ENCODE data around the gene IL25.
"Not testable (repeated sequence)": the region's sequence is repeated elsewhere in the genome, so short reads cannot be mapped to it uniquely, and the experiment has no call there.

IL25 gene

DNA sequence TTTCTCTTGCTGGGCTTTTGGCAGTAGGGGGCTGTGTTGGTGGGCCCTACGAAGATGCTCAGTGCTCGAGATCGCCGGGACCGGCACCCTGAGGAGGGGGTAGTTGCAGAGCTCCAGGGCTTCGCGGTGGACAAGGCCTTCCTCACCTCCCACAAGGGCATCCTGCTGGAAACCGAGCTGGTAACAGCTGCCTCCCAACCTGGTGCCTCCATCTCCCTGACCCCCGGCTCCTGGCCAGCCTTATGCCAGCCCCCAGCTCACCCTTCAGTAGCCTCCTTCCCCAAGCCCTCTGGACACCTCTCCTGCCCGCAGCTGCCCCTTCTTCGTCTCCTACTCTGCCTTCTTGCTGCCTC lies 4.6 kb downstream of the IL25 start:
- no peak for DNase-seq

DNA sequence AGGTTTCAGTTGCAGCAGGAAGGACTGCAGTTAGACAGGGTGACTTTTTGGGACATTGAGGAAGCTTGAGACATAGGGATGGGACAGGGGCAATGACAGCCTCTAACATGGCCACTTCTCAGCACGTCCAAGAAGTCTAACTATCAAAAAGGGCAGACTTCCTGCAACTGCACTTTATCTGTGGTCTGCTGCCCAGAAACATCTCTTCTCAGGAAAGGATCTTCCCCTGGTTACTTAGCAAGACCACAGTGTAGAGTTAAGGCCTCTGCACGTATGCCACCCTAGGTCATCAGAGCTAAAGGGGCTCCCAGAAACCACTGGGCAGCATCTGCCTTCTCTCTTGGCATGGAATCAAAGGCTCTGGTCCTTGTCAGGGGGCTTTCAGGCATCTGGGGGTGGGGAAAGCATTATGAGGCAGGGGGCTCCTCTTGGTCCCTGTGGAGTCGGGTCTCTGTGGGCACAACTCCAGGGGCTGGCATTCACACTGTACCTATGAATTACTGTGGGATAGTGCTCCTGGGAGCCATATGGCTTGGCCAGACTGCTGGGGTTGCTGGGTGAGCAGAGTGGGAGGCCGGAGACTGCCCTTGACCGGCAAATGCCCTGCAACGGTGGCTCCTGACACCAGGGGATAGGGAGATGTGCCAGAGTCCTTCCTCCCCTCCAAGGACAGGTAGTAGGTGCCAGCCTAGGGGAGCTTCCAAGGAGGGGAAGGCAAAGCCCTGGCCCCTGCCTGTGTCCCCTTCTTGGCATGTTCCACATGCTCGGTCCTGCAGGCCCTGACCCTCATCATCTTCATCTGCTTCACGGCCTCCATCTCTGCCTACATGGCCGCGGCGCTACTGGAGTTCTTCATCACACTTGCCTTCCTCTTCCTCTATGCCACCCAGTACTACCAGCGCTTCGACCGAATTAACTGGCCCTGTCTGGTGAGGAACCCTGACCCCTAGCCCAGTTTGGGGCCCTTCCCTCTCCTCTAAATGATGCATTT lies 5.3 kb downstream of the IL25 start:
- no peak for DNase-seq

DNA sequence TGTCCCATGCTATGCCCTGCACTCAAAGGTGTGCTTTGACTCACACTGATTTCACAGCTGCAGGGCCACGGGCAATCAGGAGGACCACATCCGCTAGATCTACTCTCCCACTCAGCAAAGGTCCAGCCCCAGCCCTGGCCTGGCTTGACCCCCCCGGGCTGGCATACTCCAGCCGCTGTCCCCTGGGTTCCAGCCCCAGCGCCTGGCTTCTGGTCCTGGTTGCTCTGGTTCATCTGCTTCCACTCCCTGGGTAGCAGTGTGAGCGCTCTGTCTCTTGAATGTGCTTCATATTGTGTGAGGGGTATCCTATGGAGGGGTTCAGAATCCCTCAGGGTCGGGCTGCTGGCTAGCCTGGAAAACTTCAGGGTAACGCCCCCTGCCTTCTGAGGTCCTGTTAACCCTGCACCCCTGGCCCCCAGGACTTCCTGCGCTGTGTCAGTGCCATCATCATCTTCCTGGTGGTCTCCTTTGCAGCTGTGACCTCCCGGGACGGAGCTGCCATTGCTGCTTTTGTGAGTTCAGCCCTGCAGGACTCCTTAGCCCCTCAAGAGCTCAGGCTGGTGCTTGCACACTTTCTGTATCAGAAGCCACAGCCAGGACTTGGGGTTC lies 6.1 kb downstream of the IL25 start:
- DNase-seq: no peak

DNA sequence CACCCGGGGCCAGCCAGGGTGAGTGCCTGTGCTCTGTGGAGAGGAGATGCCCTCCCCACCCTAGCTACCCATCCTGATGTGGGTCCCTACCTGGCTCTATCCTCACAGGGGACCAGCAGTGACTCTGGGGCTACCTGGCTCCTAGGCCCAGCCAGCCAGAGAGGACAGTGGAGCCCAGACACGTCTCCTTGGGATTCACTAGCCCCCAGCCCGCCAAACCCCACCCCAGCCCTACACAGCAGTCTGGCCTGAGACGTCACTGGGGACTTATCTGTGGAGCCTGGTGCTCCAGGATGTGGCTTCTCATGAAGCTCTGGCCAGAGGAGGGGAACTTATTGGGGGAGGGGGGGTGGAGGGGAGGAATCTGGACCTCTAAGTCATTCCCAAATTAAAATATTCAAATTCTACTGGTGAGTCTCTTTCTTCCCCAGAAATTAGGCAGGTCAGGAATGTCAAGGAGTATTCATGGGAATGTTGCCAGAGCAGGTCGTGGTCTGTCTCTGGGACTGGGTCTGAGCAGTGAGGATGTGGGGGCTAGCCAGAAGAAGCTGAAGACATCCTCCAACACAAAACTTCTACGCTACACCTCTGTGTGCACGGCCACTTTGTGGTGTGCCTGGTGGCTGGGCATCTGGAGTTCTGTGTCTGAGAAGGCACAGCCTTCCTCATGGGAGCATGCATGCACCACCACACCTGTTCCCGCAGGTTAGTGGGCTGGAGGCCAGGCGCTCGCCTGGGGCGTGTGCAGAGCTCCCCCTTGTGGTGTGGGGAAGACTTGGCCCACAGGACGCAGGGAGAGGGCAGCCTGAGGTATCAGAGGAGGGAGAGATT lies 7.0 kb downstream of the IL25 start:
- peak; percentile 53 to 79 (median 64) for DNase-seq

DNA sequence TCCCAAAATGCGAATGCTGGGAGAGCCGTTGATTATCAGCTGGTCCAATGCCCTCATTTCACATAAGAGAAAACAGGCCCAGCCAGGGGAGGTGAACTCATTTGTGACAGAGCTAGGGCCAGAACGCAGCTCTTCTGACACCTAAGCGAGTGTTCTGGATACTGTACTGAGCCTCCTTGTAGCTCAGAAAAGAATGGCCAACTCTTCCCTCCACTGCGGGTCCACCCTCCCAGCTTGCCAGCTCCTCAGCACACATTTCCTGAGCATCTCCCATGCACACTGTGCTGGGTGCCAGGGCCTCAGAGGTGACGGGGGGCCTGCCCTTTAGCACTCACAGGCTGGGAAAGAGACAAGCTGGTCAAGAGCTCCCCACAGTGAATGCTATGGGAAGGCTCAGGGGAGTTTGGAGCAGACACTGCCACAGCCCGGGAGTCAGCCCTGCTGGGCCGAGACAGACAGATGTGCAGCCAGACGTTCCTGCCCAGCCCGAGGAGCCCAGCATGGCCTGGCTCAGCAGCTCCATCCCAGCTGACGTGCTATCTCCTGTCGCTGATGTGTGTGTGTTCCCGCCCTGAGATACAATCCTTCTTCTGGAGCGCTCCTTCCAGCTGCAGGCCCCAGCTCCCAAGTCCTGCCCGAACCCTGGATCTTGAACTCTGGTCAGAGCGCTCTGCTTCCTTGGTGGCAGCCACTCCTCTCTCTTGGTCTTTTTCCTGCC lies 7.7 kb downstream of the IL25 start:
- no peak for DNase-seq

DNA sequence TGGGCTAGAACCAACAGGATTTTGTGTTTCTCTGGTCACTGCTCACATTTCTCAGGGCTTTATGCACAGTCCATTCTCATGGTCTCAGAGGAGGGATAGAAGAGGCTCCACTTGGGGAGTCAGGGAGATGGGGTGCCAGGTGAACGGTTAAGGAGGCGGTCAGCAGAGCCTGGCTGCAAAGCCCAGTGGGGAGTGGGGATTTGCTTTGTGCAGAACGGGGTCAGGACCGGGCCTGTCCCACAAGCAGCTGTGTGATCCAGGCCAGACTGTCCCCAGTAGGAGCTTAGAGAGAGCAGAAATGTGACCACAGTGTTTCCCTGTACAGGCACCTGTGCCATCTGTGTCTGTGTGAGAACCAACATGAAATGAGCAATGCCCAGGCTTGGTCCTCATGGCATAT lies 8.4 kb downstream of the IL25 start:
- no peak for DNase-seq

DNA sequence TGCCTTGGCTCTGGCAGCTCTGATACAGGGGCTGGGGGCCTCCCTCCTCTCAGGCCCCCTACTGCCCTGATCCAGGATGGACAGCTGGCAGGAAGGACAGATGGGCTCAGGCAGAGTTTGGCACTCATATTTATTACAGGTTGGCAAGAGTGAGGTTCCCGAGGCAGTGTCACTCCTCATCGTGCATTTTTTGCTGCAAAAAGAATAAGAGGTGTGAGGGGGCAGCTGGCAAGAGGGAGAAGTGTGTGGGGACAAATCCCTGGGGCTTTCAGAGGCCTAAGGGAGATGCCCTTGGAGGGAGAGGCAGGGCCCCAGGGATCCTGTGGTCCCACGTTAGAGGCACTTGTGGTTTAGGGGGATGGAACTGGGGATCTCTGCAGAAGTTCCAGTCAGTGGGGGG lies 9.3 kb downstream of the IL25 start:
- no peak for DNase-seq

DNA sequence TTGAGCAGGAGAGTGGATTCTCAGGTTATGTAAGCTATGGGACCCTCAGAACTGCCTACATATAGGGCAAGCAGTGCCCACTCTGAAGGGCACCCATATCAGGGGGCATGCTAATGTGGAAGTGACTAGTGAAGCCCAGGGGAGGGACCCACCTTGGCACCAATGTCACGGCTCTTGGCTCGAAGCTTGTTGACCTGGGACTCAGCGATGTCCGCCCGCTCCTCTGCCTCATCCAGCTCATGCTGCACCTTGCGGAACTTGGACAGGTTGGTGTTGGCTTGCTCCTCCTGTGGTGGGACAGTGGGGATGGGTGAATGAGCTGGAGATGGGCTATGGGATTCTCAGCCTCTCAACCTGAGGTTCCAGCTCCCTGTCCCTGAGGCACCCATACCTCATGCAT lies 9.7 kb downstream of the IL25 start:
- DNase-seq: no peak

DNA sequence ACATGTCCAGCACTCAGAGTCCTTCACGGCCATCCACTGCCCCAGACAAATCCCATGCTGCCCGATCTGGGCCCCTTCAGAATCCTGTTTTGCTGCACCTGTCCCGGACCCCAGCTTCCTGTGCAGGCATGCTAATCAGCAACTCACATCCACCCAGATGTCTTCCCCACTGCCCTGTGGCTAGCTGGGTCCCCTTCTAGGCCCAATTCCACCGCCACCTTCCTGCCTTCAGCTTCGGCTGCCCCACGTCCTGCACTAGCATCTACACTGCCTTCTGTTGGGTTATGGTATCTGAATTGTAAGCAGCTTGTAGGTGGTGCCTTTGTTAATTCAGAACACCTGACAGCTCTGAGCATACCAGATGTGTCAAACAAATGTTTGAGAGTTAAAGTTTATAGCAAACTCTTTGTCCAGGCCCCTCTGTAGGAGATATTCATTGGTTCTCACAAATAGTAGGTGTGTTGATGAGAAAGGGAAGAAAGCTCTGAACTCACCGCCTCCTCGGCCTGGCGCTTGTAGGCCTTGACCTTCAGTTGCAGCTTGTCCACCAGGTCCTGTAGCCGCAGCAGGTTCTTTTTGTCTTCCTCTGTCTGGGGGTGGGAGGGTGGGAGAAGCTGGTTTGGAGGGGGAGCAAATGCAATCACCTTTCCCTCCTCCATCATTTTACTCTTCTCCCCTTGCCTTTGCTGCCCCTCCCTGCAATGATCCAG lies 10.3 kb downstream of the IL25 start:
- DNase-seq: no peak

DNA sequence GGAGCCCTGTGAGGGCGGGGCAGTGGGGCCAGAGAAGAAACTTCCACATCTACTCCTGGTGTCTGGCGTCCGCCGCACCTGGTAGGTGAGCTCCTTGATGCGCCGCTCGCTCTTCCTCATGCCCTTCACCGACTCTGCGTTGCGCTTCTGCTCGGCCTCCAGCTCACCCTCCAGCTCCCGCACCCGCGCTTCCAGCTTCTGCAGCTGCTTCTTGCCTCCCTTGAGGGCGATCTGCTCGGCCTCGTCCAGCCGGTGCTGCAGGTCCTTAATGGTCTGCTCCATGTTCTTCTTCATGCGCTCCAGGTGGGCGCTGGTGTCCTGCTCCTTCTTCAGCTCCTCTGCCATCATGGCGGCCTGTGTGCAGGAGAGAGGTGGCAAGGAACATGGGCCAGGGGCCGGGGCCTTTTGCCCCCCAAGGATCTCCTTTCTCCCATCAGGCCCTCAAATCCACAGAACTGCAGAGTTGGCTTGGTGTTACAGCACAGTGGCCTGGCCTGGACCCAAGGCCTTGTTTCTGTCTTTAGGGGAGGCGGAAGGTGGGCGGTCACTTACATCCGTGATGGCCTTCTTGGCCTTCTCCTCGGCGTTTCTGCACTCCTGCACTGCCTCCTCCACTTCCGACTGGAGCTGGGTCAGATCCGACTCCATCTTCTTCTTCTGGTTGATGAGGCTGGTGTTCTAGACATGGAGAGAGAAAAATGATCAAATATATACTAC lies 11.9 kb downstream of the IL25 start:
- DNase-seq: no peak

DNA sequence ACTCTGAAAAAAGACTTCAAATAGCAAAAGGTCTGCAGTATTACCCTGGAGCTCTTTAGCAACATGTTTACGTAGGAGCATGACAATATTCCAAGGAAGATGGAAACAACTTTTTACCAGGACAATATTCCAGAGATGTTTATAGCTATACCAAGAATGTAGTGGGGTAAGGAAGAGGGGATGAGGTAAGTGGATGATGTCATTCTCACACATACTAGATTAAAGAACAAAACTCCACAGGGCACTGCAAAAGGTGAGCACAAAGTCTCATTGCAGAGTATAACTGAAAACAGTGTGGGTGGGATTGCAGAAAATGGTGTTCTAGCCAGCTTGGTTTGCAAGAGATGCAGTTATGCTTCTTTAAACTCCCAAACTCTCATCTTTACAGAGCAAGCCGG lies 12.6 kb downstream of the IL25 start:
- no peak for DNase-seq

DNA sequence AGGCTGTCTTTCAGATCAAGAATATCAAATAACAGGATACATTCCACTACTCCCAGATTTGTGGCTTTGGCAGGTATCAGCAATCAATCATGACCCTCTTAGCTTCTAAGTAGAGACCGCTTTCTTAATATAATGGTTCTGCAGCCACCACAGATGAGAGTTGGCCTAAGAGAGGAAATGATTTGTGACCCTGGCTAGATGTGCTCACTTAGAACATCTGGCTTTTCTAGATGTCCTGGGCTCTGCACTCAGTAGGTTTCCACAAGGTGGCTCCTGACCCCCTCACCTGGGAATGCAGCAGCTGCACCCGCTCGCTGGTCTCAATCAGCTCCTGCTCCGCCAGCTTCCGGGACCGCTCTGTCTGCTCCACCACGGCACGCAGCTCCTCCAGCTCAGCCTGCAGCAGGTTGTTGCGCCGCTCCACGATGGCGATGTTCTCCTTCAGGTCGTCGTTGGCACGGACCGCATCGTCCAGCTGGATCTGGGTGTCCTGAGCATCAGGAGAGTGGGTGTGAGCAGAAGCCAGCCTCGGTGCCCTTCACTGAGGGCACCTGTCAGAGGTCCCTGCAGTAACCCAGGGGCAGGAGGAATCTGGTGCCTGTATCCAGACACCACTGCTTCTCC lies 13.1 kb downstream of the IL25 start:
- no peak for DNase-seq

DNA sequence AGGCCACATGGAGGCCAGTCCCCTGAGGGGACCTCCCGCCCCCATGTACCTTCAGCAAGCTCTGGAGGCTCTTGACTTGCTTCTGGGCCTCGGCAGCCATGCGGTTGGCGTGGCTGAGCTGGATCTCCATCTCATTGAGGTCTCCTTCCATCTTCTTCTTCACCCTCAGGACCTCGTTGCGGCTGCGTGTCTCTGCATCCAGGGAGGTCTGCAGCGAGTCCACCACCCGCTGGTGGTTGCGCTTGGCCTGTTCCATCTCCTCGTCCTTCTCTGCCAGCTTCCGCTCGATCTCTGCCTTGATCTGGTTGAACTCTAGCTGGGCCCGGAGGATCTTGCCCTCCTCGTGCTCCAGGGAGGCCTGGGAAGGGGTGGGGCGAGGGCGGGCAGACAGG lies 13.7 kb downstream of the IL25 start:
- DNase-seq: not testable (repeated sequence)

DNA sequence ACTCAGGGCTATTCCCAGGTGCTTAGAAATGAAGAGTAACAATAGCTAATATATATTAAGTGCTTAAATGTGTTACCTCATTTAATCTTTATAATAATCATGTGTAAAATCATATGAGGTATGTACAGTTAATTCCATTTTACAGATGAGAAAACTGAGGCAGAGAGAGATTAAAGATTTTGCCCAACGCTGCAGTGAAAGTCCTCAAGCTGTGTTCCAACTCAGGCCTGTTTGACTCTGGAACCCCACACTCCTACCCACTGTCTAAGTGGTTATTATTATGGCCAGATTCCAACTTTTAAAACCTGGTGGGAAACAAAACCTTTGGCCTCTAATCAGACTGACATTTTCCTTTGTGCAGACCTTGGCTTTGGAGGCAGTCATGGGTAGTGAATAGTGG lies 14.4 kb downstream of the IL25 start:
- no peak for DNase-seq

DNA sequence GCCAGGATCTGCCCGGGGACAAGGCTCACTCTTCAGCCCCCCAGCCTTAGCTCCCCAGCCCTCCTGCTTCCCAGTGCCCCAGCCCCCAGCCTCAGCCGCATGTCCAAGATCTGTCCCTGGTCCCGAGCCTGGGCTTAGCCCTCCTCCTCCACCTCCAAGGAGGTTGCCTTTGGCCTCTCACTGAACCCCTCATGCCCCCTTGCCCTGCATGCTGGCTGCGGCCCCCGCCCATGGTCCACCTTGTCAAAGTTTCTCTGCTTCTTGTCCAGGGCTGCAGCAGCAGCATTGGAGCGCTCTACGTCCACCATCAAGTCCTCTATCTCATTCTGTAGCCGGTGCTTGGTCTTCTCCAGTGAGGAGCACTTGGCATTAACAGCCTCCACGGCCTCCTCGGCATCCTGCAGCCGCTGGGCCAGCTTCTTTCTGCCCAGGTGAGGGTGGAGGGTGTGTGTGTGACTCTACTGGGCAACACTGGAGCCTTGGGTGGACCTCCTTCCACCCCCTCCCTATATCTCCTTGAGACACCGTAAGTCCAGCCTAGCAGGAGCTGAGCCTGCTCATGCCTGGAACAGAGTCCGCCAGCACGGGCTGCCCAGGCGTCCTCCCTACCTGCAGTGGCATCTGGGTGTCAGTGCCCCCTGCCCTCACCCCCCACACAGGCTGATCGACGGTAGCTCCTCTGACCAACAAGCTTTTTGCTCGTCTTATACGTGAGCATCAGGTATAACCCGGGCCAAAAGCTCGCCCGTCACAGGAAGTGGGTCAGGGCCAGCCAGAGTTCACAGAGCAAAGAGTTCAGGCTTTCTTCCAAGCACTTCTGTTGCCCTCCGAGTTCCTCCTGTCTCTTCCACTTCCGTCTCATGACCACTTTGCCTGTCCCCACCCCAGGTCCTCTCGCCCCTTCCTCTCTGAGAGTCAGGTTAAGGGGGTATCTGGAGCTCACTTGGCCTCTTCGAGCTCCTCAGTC lies 15.6 kb downstream of the IL25 start:
- no peak for DNase-seq

DNA sequence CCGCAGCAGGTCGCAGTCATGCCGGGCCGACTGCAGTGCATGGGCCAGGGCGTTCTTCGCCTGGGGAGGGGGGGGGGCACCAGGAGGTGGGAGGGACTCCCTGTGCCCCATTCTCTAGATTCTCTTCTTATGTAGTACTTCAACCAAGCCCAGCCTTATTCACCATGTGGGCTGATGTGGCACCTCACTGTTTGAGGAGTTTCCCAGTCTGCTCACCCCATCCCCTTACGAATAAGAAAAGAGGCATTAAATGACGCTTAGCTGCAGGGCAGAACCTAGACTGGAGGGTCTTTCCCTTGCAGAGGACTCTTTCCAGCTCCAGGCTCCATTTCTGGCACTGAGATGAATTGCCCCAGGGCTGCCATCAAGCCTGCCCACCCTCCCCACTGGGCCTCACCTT lies 16.4 kb downstream of the IL25 start:
- DNase-seq: no peak

DNA sequence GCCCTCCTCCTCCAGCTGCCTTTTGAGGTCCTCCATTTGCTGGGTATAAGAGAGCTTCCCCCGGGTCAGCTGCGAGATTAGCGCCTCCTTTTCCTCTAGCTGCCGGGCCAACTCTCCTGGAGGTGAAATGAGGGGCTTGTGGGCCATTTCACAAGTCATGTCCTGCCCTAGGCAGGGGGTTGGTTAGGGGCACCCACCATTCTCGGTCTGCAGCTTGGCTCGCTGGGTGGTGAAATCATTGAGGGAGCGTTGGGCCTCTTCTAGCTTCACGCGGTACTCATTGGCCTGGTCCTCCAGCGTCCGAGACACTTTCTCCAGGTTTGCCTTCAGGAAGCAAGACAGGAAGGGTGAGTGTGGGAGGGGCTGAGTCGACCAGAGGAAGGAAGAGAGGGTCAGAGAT lies 16.8 kb downstream of the IL25 start:
- DNase-seq: no peak

DNA sequence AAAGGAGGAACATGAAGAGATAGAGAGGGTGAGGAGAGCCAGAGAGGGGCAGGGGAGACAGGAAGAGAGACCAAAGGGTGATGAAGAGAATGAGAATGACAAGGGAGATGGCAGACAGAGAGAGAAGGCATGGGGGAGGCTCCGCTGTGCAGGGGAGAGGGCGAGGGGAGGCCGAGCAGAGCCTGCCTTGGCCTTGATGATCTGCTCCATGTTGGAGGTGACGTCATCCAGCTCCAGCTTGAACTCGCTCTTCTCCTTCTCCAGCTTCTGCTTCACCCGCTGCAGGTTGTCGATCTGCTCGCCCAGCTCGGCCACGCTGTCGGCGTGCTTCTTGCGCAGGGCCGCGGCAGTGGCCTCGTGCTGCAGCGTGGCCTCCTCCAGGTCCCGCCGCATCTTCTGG lies 17.3 kb downstream of the IL25 start:
- DNase-seq: not testable (repeated sequence)

DNA sequence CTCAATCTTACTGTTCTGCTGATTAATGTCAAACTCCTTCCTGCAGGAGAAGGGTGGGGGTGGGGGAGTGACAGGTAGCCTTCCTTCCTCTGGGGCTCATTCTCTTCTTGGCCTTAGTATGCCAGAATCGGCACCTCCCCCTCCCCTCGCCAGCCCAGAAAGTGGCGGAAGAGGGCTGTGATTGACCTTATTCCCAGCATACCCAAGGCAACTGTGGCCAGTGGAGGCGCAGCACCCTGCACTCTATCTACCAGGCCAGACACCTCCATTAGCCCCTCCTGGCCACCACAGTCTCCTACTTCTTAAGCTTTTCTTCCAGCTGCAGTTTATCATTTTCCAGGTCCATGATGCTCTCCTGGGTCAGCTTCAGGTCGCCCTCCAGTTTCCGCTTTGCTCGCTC lies 20.0 kb downstream of the IL25 start:
- DNase-seq: no peak

DNA sequence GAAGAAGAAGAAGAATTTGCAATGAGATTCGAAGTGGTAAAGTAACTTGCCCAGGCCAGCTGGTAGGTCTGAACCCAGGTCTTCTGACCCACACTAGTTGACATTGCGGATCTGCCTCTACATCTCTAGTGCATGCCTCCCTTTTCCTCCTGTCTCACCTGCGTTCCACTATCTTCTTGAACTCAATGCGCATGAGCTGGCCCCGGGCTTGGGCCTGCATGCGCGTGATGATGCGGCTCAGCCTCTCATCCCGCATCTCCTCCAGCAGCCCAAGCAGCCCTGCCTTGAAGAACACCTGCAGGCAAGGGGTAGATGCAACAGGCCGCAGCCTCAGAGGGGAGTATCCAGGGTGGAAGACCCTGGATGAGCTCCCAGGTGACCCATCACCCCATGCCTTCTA lies 23.5 kb downstream of the IL25 start:
- DNase-seq: no peak
